ENCODE data around the gene JUND.

DNA sequence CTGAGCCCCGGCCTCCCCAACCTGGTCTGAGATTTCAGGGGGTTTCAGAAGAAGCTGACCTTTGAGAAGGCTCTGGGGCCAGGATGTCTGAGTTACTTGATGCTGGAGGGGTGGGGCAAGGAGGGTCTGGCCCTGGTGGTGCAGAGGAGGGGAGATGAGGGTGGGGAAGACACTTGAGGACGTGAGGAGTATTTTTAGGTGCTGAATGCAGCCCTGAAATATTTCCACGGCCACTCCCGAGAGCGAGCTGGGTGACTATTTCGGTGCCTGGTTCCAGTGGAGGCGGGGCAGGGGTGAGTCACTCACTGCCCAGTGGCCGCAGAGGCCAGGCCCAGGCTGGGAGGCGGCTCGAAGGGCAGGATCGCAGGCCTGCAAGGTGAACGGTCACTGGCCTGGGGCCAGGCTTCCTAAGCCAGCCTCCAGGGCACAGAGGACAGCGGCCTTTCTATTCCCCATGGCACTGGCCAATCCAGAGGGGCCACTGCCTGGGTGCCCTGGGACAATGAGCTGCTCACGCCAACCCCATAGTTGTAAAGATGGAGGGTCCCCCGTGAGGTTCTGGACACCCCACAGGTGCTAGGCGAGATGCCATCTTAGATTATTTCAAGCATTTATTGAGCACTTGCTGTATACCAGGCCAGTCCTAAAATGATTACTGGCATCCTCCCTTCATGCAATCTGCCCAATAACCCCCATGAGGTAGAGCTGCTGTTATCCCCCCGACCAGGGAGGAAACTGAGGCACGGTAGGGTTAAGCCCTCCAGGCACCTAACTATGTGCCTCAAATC, 19.7 kb upstream of the JUND start:
- TF ChIP-seq POLR2A (IDR thresholded peaks at IDR 0.05; ENCODE audit: control extremely low read depth in 1 of 2, low read depth in 2 of 2, low read length in 2 of 2) (no peak), YY1 (IDR thresholded peaks at IDR 0.05; ENCODE audit: low read depth, low read length) (no peak), SUZ12 (IDR thresholded peaks at IDR 0.05; ENCODE audit: low read length) (no peak), SP2 (IDR thresholded peaks at IDR 0.05; ENCODE audit: low read length) (no peak), SIN3A (conservative IDR thresholded peaks at IDR 0.05 in 1 of 2, IDR thresholded peaks at IDR 0.05 in 1 of 2; ENCODE audit: low read depth in 1 of 2, low read length in 2 of 2) (no peak), PHF8 (conservative IDR thresholded peaks at IDR 0.05; ENCODE audit: low read depth, low read length) (no peak)
- TF ChIP-seq, protein P1, sequence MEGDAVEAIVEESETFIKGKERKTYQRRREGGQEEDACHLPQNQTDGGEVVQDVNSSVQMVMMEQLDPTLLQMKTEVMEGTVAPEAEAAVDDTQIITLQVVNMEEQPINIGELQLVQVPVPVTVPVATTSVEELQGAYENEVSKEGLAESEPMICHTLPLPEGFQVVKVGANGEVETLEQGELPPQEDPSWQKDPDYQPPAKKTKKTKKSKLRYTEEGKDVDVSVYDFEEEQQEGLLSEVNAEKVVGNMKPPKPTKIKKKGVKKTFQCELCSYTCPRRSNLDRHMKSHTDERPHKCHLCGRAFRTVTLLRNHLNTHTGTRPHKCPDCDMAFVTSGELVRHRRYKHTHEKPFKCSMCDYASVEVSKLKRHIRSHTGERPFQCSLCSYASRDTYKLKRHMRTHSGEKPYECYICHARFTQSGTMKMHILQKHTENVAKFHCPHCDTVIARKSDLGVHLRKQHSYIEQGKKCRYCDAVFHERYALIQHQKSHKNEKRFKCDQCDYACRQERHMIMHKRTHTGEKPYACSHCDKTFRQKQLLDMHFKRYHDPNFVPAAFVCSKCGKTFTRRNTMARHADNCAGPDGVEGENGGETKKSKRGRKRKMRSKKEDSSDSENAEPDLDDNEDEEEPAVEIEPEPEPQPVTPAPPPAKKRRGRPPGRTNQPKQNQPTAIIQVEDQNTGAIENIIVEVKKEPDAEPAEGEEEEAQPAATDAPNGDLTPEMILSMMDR (IDR thresholded peaks at IDR 0.05; ENCODE audit: control extremely low read depth in 1 of 3, insufficient read depth in 1 of 3, low read depth in 1 of 3, low read length in 3 of 3) = no peak
- TF ChIP-seq, protein P2, sequence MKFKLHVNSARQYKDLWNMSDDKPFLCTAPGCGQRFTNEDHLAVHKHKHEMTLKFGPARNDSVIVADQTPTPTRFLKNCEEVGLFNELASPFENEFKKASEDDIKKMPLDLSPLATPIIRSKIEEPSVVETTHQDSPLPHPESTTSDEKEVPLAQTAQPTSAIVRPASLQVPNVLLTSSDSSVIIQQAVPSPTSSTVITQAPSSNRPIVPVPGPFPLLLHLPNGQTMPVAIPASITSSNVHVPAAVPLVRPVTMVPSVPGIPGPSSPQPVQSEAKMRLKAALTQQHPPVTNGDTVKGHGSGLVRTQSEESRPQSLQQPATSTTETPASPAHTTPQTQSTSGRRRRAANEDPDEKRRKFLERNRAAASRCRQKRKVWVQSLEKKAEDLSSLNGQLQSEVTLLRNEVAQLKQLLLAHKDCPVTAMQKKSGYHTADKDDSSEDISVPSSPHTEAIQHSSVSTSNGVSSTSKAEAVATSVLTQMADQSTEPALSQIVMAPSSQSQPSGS (IDR thresholded peaks at IDR 0.05; ENCODE audit: low read length) = no peak

All from H1 (cell line).